Stimulated activated naive CD8-positive, alpha-beta T cell treated with anti-CD3 and anti-CD28 coated beads, Interleukin-15, Interleukin-2, amounts not matched to agents 100 ng/mL and 50 ng/mL, for 24 hours (primary cell): ENCODE data around the gene YTHDF2.
"Not testable (repeated sequence)": the region's sequence is repeated elsewhere in the genome, so short reads cannot be mapped to it uniquely, and the experiment has no call there.

ENCODE experiments used
- H3K27ac Mint-ChIP-seq: one replicate; pipeline ENCODE4 v1.8.0; 2021; ENCODE audit warnings: mild to moderate bottlenecking, mixed read lengths
- H3K27me3 Mint-ChIP-seq: one replicate; pipeline ENCODE4 v1.8.0; 2021; ENCODE audit warnings: mixed read lengths
- H3K36me3 Mint-ChIP-seq: one replicate; pipeline ENCODE4 v1.8.0; 2021; ENCODE audit warnings: low read depth, mixed read lengths
- H3K4me1 Mint-ChIP-seq: one replicate; pipeline ENCODE4 v1.8.0; 2021; ENCODE audit warnings: low read depth, mixed read lengths
- H3K4me3 Mint-ChIP-seq: one replicate; pipeline ENCODE4 v1.8.0; 2021; ENCODE audit warnings: mild to moderate bottlenecking, mixed read lengths
- H3K9me3 Mint-ChIP-seq: one replicate; pipeline ENCODE4 v1.8.0; 2021; ENCODE audit warnings: mixed read lengths

Gene YTHDF2

DNA sequence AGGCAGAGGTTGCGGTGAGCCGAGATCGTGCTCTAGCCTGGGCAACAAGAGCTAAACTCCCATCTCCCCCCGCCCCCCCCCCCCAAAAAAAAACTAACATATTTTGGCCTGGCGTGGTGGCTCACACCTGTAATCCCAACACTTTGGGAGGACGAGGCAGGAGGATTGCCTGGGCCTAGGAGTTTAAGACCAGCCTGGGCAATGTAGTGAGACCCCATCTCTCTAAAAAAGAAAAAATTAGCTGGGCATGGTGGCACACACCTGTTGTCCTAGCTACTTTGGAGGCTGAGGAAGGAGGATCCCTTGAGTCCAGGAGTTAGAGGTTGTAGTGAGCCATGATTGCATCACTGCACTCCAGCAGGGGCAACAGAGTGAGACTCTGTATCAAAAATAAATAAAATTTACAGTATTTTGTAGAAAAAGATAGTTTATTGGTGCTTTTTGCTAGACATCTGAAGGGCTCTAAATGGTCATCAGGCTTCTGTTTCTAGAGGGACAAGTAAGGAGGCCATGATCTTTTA is 9.0 kb downstream of the YTHDF2 start:
- Mint-ChIP-seq H3K36me3 (peaks cover 82% of the 10 kb centered on the region), H3K4me3 (peak overlapping the region; percentile 23), H3K9me3 (no peaks in the 10 kb centered on the region), H3K4me1 (peaks cover 87% of the 10 kb centered on the region), H3K27me3 (no peaks in the 10 kb centered on the region), H3K27ac (no peak overlapping the region)

DNA sequence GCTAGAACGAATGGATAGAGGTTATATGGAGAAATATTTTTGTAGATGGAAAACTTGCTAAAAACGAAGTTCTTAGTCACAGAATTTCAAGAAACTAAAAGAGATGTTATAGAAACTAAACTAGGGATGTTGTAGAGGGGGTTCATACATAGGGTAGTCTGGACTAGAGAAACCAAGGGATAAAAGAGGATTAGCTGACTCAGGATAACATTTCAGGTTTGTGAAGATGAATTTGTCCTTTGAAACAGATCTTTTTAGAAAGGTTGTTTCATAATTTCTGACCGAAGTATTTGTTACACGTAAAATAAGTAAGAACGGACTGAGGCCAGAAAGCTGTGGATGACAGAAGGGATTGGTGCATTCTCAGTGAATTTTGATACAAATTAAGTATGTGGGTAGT is 13.6 kb downstream of the YTHDF2 start:
- H3K27ac Mint-ChIP-seq: no peak overlapping the region
- H3K4me1 Mint-ChIP-seq: peaks cover 77% of the 10 kb centered on the region
- H3K9me3 Mint-ChIP-seq: no peaks in the 10 kb centered on the region
- H3K36me3 Mint-ChIP-seq: peaks cover 60% of the 10 kb centered on the region
- H3K27me3 Mint-ChIP-seq: no peaks in the 10 kb centered on the region
- H3K4me3 Mint-ChIP-seq: peak overlapping the region; percentile 22

DNA sequence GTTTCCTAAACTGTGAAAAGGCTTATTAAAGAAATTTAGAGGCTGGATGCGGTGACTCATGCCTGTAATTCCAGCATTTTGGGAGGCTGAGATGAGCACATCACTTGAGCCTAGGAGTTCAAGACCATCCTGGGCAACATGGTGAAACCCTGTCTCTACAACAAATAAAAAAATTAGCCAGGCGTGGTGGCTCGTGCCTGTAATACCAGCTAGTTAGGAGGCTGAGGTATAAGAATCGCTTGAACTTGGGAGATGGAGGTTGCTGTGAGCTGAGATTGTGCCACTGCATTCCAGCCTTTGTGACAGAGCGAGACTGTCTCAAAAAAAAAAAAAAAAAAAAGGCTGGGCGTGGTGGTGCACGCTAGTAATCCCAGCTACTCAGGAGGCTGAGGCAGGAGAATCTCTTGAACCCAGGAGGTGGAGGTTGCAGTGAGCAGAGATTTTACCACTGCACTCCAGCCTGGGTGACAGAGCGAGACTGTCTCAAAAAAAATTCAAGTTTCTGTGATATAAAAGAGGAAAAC is 14.1 kb downstream of the YTHDF2 start:
- not testable (repeated sequence) for H3K9me3 Mint-ChIP-seq, H3K27ac Mint-ChIP-seq, H3K27me3 Mint-ChIP-seq, H3K4me3 Mint-ChIP-seq
- peaks cover 58% of the 10 kb centered on the region for H3K36me3 Mint-ChIP-seq
- peaks cover 76% of the 10 kb centered on the region for H3K4me1 Mint-ChIP-seq

GRCh38 chr1:28751315-28752060 is 14.7 kb downstream of the YTHDF2 start:
- H3K4me3 Mint-ChIP-seq: no peak overlapping the region
- H3K4me1 Mint-ChIP-seq: peaks cover 71% of the 10 kb centered on the region
- peaks cover 51% of the 10 kb centered on the region for H3K36me3 Mint-ChIP-seq
- no peaks in the 10 kb centered on the region for H3K27me3 Mint-ChIP-seq
- H3K9me3 Mint-ChIP-seq: no peaks in the 10 kb centered on the region
- no peak overlapping the region for H3K27ac Mint-ChIP-seq

GRCh38 chr1:28755701-28756100 is 19.0 kb downstream of the YTHDF2 start:
- peaks cover 45% of the 10 kb centered on the region for H3K4me1 Mint-ChIP-seq
- no peaks in the 10 kb centered on the region for H3K9me3 Mint-ChIP-seq
- H3K4me3 Mint-ChIP-seq: no peak overlapping the region
- H3K27me3 Mint-ChIP-seq: no peaks in the 10 kb centered on the region
- H3K27ac Mint-ChIP-seq: no peak overlapping the region
- H3K36me3 Mint-ChIP-seq: peaks cover 46% of the 10 kb centered on the region

- H3K27ac Mint-ChIP-seq: no peak overlapping the region
- peaks cover 41% of the 10 kb centered on the region for H3K36me3 Mint-ChIP-seq
- no peaks in the 10 kb centered on the region for H3K27me3 Mint-ChIP-seq
- no peaks in the 10 kb centered on the region for H3K9me3 Mint-ChIP-seq
- peaks cover 34% of the 10 kb centered on the region for H3K4me1 Mint-ChIP-seq
- H3K4me3 Mint-ChIP-seq: no peak overlapping the region
Observed at GRCh38 chr1:28756846-28757245, 20.1 kb downstream of the YTHDF2 start.

DNA sequence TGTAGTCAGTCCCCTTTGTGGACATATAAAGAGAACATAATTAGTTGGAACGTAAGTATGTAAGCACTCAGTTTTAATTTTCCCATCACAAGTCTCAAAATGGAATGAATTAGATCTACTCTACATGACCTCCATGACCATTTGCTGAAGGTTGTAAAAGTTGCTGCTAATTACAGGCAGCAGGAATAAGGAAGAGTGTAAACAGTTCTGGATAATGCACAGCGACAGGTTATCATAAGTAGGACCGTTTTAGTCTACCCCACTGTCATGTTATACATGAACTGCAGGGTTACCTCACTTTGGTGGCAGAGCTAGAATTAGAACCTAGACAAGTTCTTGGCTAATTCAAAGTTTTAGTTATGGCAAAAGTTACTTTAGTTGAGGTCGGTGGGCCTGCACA is 21.7 kb downstream of the YTHDF2 start:
- Mint-ChIP-seq H3K27ac (no peak overlapping the region), H3K4me3 (no peak overlapping the region), H3K36me3 (peaks cover 37% of the 10 kb centered on the region), H3K4me1 (peaks cover 25% of the 10 kb centered on the region), H3K27me3 (no peaks in the 10 kb centered on the region), H3K9me3 (no peaks in the 10 kb centered on the region)

GRCh38 chr1:28759257-28759656 is 22.5 kb downstream of the YTHDF2 start:
- Mint-ChIP-seq H3K9me3 (no peaks in the 10 kb centered on the region), H3K27me3 (no peaks in the 10 kb centered on the region), H3K27ac (no peak overlapping the region), H3K4me3 (no peak overlapping the region), H3K36me3 (peaks cover 35% of the 10 kb centered on the region), H3K4me1 (peaks cover 18% of the 10 kb centered on the region)

DNA sequence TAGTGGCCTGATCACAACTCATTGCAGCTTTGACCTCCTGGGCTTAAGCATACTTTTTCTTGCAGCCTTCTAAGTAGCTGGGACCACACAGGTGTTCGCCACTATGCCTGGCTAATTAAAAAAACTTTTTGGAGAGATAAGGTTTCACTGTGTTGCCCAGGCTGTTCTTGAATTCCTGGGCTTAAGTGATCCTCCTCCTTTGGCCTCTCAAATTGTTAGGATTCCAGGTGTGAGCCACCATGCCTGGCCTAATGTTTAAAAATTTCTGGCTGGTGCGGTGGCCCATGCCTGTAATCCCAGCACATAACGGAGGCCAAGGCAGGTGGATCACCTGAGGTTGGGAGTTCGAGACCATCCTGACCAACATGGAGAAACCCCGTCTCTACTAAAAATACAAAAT is 24.4 kb downstream of the YTHDF2 start:
- peaks cover 24% of the 10 kb centered on the region for H3K4me1 Mint-ChIP-seq
- H3K36me3 Mint-ChIP-seq: peaks cover 45% of the 10 kb centered on the region
- no peak overlapping the region for H3K4me3 Mint-ChIP-seq
- no peaks in the 10 kb centered on the region for H3K9me3 Mint-ChIP-seq
- no peak overlapping the region for H3K27ac Mint-ChIP-seq
- no peaks in the 10 kb centered on the region for H3K27me3 Mint-ChIP-seq

DNA sequence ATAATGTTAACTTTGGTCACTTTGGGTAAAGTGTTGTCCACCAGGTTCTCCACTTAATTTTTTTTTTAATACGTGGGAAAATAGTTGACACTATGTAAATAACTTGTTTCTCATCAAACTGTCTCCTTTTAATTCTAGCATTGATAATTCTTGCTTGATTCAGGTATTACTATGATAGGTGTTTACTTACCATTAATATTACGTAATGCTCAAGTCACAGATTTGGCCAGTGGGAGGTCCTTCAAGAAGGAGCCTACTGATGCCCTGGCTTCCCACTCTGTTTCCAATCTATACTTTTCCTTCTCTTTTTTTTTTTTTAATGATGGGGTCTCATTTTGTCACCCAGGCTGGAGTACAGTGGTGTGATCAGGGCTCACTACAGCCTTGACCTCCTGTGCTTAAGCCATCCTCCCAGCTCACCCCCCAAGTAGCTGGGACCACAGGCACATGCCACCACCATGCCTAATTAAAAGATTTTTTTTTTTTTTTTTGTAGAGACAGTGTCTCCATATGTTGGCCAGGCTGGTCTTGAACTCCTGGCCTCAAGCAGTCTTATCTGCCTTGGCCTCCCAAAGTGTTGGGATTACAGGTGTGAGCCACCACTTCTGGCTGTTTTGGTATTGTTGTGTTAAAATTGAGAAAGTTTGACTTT is 29.9 kb downstream of the YTHDF2 start:
- H3K27ac Mint-ChIP-seq: no peak overlapping the region
- H3K9me3 Mint-ChIP-seq: no peaks in the 10 kb centered on the region
- H3K27me3 Mint-ChIP-seq: no peaks in the 10 kb centered on the region
- H3K4me3 Mint-ChIP-seq: no peak overlapping the region
- H3K36me3 Mint-ChIP-seq: peaks cover 51% of the 10 kb centered on the region
- H3K4me1 Mint-ChIP-seq: peaks cover 11% of the 10 kb centered on the region

- peaks cover 47% of the 10 kb centered on the region for H3K36me3 Mint-ChIP-seq
- H3K9me3 Mint-ChIP-seq: no peaks in the 10 kb centered on the region
- peak overlapping the region; percentile 52 for H3K27ac Mint-ChIP-seq
- no peak overlapping the region for H3K4me3 Mint-ChIP-seq
- peaks cover 13% of the 10 kb centered on the region for H3K4me1 Mint-ChIP-seq
- H3K27me3 Mint-ChIP-seq: no peaks in the 10 kb centered on the region
Observed at GRCh38 chr1:28770601-28771165, 33.9 kb downstream of the YTHDF2 start.

GRCh38 chr1:28771921-28772320 is 35.2 kb downstream of the YTHDF2 start:
- H3K27ac Mint-ChIP-seq: not testable (repeated sequence)

GRCh38 chr1:28773105-28773504 is 36.4 kb downstream of the YTHDF2 start:
- peaks cover 11% of the 10 kb centered on the region for H3K4me1 Mint-ChIP-seq
- no peak overlapping the region for H3K4me3 Mint-ChIP-seq
- no peaks in the 10 kb centered on the region for H3K9me3 Mint-ChIP-seq
- no peak overlapping the region for H3K27ac Mint-ChIP-seq
- H3K36me3 Mint-ChIP-seq: peaks cover 29% of the 10 kb centered on the region
- H3K27me3 Mint-ChIP-seq: no peaks in the 10 kb centered on the region

More at GRCh38 chr1:28771921-28772320, 35.2 kb downstream of the YTHDF2 start:
- H3K27me3 Mint-ChIP-seq, H3K9me3 Mint-ChIP-seq, H3K4me3 Mint-ChIP-seq: not testable (repeated sequence)
- Mint-ChIP-seq H3K36me3 (peaks cover 34% of the 10 kb centered on the region), H3K4me1 (peaks cover 11% of the 10 kb centered on the region)

GRCh38 chr1:28775121-28775942 is 38.6 kb downstream of the YTHDF2 start:
- H3K4me3 Mint-ChIP-seq: peak overlapping the region; percentile 66
- peak overlapping the region; percentile 58 for H3K27ac Mint-ChIP-seq
- peaks cover 11% of the 10 kb centered on the region for H3K4me1 Mint-ChIP-seq
- no peaks in the 10 kb centered on the region for H3K9me3 Mint-ChIP-seq
- H3K36me3 Mint-ChIP-seq: peaks cover 9% of the 10 kb centered on the region
- H3K27me3 Mint-ChIP-seq: no peaks in the 10 kb centered on the region
